Epithelial cell of esophagus (primary cell): Measurements from ENCODE around the gene NOLC1.

Source experiments
- DNase-seq: peaks from one replicate; pipeline ENCODE4 v3.0.0; 2010; ENCODE audit warnings: low read depth
- H3K4me3 ChIP-seq: 2 replicates; pipeline ENCODE4 v1.5.1; 2011; ENCODE audit warnings: mild to moderate bottlenecking, low read length, control low read depth
- TF ChIP-seq, protein P1 (sequence below): IDR thresholded peaks from 2 replicates; pipeline ENCODE4 v1.5.1; 2011; ENCODE audit warnings: low read depth, mild to moderate bottlenecking, low read length, control low read depth, inconsistent platforms; ENCODE audit not compliant: insufficient read depth; ENCODE audit errors: missing control alignments

NOLC1 gene

DNA sequence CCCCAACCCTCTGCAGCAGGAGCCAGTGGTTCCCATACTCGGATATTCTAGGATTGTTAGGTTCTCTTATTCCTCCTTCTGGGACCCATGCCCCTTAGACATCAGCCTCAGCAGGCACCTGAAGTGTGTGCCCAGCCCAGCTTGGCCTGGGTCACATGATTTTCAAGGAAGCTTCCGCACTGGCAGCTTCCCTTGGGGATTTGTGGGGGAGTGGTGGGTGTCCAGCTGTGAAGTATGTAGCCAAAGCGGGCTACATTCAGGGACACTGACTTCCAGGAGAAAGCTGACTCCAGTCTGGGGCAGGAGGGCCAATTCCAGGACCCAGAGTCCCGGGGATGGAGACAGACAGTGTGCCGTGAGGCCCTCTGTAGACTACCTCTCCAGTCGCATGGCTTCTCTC, 33.3 kb upstream of the NOLC1 start:
- DNase-seq: peak; percentile 23
- H3K4me3 ChIP-seq: peak overlapping the region; percentile 79
- TF ChIP-seq, protein P1, sequence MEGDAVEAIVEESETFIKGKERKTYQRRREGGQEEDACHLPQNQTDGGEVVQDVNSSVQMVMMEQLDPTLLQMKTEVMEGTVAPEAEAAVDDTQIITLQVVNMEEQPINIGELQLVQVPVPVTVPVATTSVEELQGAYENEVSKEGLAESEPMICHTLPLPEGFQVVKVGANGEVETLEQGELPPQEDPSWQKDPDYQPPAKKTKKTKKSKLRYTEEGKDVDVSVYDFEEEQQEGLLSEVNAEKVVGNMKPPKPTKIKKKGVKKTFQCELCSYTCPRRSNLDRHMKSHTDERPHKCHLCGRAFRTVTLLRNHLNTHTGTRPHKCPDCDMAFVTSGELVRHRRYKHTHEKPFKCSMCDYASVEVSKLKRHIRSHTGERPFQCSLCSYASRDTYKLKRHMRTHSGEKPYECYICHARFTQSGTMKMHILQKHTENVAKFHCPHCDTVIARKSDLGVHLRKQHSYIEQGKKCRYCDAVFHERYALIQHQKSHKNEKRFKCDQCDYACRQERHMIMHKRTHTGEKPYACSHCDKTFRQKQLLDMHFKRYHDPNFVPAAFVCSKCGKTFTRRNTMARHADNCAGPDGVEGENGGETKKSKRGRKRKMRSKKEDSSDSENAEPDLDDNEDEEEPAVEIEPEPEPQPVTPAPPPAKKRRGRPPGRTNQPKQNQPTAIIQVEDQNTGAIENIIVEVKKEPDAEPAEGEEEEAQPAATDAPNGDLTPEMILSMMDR: no peak

DNA sequence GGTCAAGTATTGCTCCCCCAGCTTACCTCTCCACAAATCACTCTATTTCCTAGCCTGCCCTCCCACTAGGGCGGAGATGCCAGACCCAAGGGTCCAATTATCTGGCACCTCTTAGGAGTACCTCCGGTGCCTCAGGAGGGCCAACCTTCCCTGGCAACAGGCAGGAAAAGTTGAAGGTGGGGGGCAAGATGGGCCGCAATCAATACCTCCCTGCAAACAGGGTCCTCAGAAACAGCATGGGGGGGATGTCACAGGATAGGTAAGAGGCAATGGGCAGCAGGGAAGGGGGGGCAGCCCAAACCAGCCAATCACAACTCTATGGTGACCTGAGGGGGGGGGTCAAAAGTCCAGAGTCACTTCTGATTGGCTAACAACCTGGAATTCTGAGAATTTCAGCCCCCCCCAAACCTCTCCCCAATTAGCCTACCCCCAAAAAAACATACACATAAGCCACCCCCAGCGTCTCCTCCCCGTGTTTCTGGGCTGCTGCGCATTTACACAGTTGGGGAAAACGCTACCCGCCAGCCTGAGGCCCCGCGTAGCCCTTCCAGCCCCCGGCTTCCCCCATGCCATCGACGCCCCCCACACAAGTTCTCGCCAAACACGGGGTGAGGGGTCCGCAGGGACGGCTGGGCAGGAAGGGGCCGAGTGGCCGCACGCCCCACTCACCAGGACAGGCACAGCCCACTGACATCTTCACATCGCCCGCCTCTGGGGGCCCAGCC, 32.6 kb upstream of the NOLC1 start:
- DNase-seq: peak; percentile 77

DNA sequence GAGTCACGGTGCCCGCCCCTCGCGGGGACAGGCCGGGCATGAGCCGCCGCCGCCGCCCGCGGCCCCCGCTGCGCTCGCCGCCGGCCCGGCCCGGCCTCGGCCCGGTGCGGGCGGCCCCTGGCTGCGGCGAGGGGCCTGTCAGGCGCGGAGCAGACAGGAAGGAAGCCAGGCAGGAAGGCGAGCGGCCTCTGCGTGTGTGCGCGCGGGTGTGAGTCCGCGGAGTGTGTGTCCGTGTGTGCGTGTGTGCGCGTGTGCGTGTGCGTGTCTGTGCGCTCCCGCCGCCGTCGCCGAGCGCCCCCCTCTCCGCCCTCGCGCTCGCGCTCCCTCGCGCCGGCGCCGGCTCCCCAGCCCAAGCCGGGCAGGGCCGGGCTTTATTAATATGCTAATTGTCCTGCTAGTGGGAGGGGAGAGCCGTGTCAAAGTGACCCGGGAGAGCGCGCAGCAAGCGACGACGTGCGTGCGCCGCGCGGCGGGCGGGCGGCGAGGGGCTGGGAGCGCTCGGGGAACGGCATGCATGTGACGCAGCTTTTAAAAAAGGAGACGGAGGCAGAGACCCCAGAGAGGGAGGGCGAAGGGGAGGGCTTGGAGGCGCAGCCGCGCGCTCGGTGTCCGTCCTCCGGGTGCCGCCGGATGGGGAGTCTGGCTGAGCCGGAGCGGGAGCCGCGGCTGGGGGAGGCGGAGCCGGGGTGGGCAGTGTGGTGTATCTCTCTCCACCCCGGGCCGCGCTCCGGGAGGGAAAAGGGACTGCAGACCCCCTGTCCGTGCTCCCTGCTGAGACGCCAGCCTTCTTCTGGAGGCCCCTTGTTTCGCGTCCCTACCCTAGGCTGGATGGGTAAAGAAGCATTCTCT, 31.8 kb upstream of the NOLC1 start, which contains the start of gene LDB1:
Gene LDB1 (minus strand): TSS at position 227 of the 849 bp plus-strand sequence. CDS start 258 bp downstream, outside the sequence.
- DNase-seq: peak; percentile 80
- TF ChIP-seq, protein P1: no peak
- H3K4me3 ChIP-seq: peak within 1 kb of the TSS; percentile 79

More for the DNA sequence above, 32.6 kb upstream of the NOLC1 start:
- peak overlapping the region; percentile 79 for H3K4me3 ChIP-seq
- TF ChIP-seq, protein P1: no peak

DNA sequence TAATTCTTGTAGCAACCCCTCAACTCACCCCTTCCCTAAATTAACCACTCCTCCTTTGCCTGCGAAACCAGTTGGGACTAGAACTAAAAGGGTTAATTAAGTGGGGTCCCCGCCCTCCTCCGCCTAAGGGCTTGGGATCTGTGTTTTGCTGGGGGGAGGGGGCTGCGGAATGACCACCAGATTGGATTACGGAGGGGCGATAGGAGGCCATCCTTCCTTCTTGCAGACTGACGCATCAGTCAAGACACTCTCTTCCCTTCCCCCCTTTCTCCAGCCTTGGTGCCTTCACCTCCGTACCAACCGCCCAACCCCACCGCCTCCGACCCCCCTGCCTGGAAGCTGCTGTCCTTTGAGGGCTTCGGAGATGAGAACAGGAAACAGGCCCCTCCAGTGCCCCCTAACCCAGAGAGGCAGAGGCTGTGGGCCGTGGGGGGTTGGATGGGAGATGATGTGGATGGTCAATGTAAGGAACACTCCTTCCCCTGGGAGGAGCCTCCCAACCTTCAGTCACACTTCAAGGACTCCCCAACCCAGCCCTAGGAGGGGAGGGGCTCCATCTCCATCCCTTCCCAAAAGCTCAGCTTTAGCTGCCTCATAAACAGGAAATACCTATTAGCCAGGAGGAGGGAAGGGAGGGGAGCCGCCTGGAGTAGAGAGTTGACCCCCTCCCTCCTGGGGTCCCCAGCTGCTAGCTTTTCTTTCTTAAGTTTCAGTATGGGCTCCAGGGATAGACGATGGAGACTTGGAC, 31.0 kb upstream of the NOLC1 start:
- peak; percentile 30 for DNase-seq
- TF ChIP-seq, protein P1: no peak
- peak overlapping the region; percentile 79 for H3K4me3 ChIP-seq

DNA sequence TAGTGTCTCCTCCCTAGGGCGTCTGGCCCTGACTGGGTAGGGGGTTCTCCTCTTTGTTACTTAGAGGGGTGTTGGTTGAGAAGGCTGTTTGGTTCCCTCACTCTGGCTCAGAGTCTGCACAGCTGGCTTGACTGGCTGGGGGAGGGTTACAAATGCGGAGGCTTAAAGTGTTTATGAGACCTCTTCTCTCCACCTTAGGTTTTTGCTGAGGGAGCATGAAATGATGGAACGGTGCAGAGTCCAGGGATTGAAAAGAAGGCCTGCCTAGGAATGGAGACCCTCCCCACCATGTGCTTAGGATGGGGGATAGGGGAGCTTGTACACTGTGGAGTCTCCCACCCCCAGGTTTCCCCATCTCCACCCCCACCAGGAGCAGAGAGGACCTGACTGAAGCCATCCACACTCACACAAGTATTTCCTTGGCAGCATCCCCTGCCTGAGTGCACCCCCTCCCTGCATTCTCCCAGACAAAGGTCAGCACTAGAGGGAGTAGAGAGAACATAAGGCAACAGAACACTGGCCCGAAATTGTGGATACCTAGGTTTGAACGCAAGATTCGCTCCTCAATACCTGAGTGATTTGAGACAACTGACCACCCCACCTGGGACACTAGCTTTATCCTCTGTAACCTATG, 30.3 kb upstream of the NOLC1 start:
- H3K4me3 ChIP-seq: no peak overlapping the region
- TF ChIP-seq, protein P1: no peak
- no peak for DNase-seq

DNA sequence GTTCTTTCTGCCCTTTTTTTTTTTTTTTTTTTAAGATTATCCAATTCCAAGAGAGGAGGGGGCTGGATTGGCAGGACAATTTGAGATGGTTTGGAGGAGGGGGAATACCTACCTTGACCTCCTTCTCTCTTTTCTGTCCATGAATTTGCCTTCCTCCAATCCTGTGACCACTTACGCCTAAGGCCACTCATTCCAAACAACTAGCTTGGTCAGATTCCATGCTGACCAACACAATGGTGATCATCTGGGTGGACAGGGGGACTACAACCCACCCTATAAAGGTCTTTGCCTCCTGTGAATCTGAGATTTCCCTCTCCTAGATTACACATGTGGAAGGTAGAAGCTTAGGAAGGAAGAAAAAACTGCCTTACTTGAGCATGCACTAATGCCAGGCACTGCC, 29.7 kb upstream of the NOLC1 start:
- H3K4me3 ChIP-seq: no peak overlapping the region
- TF ChIP-seq, protein P1: no peak
- no peak for DNase-seq
